GM19438 (cell line): ENCODE results near the gene MXI1.
"Not testable (repeated sequence)": the region's sequence is repeated elsewhere in the genome, so short reads cannot be mapped to it uniquely, and the experiment has no call there.

Experiments used
- ATAC-seq: cut with Tn5 transposase; IDR thresholded peaks from one replicate; pipeline ENCODE4 v1.9.1; 2021; ENCODE audit warnings: low read depth; ENCODE audit not compliant: unreplicated experiment

MXI1 gene

DNA sequence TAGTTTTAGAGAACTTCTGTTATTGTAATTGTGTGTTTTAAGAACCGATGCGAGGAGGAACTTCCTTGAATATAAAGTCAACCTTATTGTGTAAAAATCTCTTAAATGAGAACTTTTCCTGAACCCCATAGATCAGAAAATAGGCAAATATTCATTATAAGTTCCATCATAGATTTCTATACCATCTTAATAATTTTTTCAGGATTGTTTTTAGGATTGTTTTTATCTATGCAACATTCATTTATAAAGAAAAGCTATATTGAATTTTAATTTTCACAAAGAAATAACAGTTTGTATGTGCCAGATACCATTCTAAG, 99.0 kb downstream of the MXI1 start:
- ATAC-seq: no peak

DNA sequence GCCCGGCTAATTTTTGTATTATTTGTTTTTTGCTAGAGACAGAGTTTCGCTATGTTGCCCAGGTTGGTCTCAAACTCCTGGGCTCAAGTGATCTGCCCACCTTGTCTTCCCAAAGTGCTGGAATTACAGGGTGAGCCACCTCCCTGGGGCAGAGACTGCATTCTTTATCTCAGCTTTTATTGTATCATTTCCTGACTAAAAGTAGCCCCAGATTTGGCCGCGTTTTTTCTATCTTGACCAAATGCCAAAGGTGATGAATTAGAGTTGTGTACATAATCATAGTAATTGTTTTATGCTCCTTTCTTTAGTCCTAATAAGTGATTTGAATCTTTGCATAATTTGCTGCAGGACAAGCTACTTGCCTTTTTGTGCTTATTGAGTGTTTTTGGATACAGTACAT, 100.4 kb downstream of the MXI1 start:
- no peak for ATAC-seq

DNA sequence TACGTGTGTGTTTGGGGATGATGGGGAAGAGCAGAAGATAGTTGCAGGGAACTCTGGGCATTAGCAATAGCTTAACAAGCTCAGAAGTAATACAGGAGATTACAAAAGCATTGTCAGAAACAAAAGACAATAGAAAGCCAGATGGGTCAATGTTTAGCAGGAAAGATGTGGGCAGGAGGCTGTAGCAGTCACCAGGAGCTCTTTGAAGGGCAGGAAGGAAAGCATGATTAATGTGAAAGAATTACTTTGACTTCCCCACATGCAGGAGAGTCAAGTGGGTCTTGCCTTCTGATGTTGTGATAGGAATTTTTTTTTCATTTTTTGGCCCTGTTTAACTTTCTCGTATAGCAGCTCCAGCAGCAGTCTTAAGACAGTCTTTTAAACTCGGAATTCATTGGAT, 103.3 kb downstream of the MXI1 start:
- no peak for ATAC-seq

DNA sequence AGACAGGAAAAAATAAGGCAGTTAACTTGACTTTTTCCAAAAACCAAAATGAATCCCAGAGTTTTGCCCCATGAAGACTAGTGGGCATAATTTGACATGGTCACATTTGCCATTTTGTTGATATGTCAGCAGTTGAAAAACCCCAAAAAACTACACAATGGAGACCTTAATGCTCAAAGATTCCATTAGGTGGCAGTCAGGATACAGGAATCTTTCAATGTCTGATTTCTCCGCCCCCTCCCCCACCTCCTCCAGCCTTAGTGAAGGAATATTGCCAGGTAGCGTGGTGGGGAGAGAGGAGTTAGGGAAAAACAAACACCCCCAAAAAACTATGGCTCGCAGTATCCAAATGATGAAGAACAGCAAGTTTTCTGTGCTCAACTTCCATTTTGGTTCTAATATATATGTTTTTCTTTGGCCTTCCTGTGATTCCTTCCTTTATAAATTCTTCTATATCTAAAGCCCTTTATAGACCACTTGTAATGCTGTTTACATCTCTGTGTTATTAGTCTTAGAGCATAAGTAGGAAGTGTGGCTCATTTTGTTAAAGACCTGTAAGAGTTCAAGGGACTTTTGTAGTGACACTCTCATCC, 104.0 kb downstream of the MXI1 start:
- no peak for ATAC-seq

DNA sequence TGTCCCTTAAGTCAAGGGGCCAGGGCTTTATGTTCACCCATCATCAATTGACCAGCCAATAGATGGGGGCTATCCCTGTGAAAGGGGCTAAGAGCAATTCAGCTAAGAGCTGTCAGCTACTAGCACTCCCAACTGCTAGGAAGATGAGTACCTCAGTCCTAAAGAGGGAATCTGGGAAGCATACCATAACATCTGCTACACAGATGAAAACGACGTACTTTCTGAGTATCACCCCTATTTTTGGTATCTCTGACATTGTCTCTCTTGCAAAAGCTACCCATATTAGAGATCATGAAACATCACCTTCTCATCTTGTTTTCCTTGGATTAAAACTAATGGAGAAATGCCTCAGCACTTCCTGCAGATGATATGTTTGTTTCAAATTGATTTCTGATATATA, 104.8 kb downstream of the MXI1 start:
- ATAC-seq: no peak

DNA sequence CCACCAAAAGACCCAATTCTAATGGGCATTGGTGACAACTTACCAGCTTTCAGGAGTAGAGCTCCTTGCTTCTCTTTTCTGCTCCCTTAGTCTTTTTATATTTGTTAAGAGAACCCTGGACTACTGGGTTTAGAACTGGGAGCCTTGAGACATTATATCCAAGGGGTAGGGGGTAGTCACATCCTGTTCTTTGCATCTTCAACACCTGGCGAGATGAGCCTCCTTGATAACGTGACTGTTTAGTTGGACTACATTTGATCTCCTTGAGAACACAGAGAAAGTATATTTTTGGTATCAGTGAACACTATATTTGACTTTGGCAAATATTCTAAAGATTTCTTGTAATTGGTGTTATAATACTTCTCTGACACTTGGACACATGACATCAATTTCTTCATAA, 106.3 kb downstream of the MXI1 start:
- no peak for ATAC-seq

DNA sequence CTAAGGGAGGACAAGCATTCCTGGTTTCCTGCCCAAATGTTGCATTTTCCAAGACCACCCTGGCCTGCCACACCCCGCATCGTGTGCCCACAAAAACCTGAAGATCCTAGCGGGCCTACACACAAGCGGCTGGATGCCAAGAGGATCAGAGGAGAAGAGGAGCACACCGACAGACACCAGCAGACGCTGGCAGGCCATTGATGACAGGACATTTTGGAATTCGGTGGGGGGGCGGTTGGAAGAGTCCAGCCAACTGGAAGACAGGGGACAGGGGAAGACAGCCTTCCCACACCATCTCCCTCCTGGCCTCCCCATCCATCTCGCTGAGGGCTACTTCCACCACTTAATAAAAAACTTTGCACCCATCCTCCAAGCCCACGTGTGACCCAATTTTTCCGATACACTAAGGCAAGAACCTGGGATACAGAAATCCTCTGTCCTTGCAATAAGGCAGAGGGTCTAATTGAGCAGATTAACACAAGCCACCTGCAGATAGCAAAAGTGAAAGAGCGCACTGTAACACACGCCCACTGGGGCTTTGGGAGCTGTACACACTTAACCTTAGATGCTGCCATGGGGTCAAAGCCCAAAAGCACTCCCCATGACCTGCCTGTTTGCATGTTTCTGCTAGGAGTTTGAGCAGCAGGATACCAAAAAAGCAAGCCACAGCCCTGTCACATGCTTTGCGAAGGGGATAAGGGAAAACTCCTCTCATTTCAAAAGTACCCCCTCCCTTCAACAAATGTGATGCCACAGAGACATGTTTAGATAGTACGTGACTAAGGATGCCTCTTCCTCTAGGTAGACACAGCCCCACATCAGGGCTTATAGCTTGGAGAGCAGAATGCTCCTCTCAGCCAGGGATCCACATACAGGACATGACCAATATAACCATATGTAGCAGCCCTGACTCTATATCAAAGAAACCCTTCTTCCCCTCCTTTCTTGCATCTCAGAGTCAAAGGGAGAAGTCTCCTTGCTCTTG, 110.8 kb downstream of the MXI1 start:
- no peak for ATAC-seq

DNA sequence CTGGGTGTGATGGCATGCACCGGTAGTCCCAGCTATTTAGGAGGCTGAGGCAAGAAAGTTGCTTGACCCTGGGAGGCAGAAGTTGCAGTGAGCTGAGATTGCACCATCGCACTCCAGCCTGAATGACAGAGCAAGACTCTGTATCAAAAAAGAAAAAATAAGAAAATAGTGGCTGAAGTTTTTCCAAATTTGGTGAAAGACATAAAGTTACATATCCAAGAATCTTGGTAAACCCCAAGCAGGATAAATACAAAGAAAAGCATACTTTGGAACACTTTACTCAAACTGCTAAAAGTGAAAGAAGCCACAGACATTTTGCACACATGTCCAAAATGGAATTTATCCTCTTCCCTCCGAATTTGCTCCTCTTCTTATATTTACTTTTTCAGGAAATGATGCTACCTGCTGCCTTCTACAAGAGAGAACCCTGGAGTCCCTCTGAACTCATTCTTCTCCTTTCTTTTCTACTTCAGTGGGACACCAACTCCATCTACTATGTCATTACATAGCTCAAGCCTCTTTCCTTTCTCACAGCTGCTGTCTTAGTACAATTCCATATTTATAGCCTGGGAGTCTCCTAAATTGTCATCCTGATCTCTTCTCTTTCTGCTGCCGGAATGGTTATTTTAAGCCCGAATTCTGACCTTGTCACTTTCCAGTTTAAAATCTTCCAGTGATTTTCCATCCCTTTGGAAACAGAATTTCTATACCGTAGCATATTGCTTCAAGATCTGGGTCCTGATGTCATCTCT, 114.6 kb downstream of the MXI1 start:
- no peak for ATAC-seq

DNA sequence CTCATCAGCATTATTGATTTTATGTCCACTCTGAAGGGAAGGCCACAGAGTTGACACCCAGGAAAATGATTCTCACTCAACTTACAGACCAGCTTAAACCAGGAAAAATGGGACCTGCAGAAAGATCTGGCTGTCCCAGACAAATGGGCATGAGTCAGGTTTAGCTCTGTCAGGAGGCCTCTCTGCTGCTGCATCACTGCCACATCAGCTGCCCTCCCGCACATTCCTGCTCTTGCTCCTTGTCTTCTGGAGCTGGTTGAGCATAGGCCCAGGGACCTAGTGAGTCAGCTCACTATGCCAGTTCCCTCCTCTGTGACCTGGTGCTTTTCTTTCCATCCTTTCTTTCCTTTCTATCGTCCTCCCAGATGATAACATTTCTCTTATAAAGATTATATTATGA, 116.1 kb downstream of the MXI1 start:
- no peak for ATAC-seq

DNA sequence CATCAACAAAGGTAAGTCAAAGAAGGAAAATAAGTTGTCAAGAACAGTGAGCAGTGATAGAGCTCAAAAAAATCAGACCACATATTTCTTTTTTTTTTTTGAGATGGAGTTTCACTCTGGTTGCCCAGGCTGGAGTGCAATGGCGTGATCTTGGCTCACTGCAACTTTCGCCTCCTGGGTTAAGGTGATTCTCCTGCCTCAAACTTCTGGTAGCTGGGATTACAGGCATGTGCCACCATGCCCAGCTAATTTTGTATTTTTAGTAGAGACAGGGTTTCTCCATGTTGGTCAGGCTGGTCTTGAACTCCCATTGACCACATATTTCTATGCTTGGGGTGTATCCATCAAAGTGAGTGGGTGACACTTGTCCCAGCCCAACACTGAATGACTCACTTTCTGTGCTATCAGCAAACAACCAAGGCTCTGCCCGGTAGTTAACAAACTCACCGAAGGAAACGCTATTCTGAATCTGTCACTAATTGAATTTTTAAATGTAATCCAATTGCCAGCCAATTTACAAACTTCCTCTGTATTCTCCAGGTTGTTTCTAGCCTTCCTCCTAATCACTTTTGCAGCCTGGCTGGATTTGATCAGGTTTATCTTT, 116.9 kb downstream of the MXI1 start:
- peak; percentile 51 for ATAC-seq

DNA sequence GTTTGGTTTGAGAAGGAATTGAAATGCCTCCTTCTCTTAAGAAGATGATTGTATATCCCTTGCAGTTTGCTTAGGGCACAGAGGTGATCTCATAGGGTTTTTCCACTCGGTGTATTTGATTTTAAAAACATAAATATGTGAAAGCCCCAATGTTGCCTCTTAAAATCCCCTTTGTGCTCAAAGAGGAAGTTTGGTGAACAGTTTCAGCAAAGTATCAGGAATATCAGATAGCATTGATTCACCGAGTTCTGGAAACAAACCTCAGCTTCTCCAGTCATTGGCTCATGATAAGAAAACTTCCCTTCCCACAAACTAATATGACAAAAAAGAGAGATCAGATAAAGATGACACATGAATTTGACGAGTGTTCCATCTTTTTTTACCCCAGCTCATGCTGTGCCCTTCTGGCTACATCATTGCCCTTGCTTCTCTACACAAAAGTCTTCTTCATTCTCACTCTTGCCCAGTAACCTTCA, 117.4 kb downstream of the MXI1 start:
- ATAC-seq: peak; percentile 25

DNA sequence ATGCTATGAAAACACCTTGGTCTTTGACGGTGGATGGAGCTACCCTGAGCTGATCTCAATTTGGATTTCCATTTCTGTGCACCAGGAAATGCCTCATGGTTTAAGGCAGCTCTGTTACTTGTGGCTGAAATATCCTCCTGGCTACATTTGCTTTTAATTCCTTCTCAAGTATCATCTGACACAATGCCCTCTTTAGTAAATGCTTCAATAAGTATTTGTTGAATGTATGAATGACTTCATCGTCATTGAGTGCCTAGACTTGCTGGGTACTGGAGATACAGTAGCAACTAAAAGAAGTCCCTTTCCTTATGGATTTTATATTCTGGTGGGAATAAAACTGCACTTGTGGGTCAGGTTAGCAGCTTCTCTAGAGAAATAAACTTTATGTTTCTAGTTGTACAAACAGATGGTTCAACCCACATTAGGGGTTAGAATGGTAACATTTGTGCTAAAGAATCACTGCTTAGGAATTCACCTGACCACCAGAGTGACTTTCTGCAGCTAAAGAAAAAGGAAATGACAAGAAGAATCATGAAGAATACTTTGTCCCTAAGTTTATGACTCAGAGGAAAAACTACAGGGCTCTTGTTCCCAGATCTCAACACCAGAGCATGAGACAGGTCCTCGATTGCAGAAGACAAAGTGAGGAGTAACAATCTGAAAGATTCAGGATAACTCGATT, 119.1 kb downstream of the MXI1 start:
- no peak for ATAC-seq

DNA sequence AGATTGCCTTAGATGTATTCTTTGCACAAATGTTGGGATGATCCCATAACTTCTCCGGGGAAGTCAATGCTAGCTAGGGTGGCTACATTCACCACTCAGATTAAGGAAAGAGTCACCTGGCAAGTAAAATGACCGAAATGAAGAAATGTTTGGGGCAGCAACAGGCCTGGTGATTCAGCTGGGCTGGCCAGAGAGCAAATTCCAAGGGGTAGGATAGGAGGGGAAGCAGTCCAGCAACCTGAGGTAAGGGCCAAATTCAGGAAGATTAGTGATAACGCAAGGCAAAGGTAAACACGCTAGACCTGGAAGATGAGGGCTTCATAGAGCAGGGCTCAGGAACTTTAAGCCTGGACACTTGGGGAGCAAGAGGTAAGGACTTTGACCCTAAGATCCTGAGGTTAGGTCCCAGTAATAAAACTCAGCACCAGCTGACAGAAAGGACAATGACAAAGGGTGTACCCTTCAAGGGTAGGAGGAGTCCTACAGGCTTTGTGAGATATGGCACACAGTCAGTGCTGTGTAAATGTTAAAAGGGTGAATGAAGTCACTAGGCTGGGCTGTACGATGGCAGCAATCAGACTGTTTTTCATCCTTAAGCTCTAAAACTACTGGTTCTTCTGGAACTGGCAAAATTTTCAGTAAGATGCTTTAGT, 120.0 kb downstream of the MXI1 start:
- no peak for ATAC-seq

DNA sequence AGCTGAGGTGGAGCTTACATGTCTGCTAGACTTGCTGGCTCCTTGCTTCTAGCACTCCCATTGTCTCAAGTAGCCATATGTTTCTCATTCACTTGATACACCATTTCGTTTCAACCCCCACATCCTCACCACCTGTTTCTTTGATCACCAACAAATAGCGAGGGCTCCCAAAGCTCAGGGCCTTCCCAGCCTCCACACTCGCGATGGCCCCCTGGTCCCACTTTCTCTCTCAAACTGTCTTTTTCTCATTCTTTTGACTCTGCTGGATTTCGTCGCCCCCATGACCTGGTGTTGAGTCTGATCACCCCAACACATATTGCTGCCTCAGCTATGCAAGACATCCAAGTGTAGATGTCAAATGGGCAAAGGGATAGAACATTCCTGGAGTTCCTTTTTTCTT, 123.3 kb downstream of the MXI1 start:
- ATAC-seq: no peak

DNA sequence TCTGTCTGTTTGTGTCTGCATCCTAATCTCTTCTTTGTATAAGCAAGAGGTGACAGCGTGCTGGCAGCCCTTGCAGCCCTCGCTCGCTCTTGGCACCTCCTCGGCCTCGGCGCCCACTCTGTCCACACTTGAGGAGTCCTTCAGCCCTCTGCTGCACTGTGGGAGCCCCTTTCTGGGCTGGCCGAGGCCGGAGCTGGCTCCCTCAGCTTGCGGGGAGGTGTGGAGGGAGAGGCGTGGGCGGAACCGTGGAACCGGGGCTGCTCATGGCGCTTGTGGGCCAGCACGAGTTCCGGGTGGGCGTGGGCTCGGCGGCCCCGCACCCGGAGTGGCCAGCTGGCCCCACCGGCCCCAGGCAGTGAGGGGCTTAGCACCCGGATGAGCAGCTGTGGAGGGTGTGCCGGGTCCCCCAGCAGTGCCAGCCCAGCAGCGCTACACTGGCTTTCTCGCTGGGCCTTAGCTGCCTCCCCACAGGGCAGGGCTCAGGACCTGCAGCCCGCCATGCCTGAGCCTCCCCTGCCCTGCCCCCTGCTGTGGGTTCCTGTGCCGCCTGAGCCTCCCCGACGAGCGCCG, 123.9 kb downstream of the MXI1 start:
- not testable (repeated sequence) for ATAC-seq

DNA sequence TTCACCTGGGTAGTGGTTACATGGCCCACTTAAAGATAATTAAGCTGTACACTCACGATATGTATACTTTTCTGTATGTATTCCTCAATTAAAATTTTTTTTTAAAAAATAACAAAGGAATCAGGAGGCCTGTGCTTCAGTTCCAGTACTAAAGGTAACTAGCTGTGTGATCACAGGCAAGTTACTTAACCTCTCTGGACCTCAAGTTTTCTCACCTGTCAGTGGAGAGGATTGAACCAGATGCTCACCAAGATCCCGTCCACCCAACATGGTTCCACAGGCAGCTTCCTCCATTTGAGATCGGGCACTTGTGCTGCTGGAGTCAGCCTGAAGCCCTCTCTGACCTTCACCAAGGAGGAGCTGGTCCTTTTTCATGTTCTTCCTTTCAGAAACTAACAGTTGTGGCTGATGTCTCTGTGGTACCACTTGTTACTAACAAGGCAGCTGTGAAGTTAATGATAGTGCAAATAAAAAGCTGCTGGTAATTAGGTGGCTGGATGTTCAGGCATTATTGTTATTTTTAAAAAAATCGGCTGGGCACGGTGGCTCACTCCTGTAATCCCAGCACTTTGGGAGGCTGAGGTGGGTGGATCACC, 126.8 kb downstream of the MXI1 start:
- no peak for ATAC-seq

DNA sequence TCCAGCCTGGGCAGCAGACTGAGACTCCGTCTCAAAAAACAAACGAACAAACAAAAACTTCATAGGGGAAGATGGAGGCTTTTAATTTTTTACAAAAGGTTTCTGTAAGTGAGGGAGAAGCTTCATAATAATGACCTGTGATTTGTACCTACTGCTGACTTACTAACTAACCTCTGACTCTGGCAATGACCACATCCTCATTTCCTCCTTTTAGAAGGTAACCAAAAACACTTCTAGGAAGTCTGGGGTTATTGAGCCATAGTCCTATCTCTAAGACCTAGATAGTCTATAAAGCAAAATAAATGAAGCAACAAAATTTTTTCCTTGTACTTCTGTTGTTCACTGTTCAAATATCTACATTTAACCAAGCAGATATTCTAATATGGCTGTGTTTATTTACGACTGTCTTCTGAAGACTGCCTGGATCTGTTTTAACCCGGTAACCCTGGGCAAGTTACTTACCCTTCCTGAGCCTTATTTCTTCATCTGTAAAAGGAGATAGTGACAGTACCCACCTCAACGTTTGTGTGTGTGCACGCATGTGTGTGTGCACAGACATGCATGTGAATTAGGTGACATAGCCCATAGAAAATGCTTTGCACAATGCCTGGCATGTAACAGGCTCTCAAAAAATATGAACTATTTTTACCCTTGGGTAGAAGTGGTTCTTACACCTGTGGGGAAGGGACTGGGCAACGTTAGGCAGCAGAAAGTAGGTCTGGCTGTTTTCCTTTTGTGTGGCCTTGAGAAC, 128.1 kb downstream of the MXI1 start:
- ATAC-seq: no peak

DNA sequence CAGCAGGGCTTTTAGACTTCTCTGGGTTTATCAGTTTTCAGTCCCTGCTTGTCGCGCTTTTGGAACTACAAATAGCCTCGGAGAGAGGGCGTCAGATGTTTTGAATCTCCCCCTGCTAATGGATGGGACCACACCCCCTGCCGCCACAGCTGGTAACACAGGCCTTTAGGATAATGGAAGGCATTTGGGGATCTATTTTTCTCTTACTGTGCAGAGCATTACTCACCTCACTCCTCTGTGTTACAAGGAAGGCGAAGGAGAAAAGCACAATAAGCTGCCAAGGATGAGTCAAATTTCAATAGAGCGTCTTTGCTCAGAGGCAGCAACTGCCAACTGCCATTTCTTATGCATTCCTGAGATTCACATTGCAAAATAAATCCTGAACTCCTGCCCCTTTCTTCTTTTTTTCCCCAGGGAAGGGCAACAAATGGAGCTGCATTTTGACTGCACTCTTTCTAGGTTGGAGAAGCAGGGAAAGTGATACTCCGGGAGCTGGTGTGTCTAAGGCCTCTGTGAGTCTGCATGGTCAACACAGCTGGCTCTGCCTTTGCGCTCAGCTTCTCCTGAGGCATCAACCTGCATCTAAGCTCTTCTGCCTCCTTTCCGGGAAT, 128.8 kb downstream of the MXI1 start:
- no peak for ATAC-seq
